ENCODE data around the gene IRS1.
"Not testable (repeated sequence)": the region's sequence is repeated elsewhere in the genome, so short reads cannot be mapped to it uniquely, and the experiment has no call there.

Gene IRS1

GRCh38 chr2:226839161-226839560 lies 39.5 kb upstream of the IRS1 start:
- no peak for TF ChIP-seq ZNF274 (IDR thresholded peaks at IDR 0.05; ENCODE audit: low read depth, low read length)
- TF ChIP-seq SUZ12 (IDR thresholded peaks at IDR 0.05; ENCODE audit: extremely low read depth, insufficient read depth, insufficient read length), result no peak
- TF ChIP-seq YY1 (IDR thresholded peaks at IDR 0.05; ENCODE audit: insufficient read depth, insufficient read length), result no peak
- H3K9me3 ChIP-seq (ENCODE audit: insufficient read depth, low read length), result no peaks in the 10 kb centered on the region; the same call in 1 of the 2 replicates
- H3K36me3 ChIP-seq (ENCODE audit: insufficient read depth, insufficient read length, low read length), result no peaks in the 10 kb centered on the region
- H3K27me3 ChIP-seq (ENCODE audit: insufficient read depth, insufficient read length), result no peaks in the 10 kb centered on the region
- no peak overlapping the region for H3K9ac ChIP-seq (ENCODE audit: insufficient read length, low read depth)
- no peak overlapping the region for H3K4me3 ChIP-seq (ENCODE audit: insufficient read length, low read depth)
- no peaks in the 10 kb centered on the region for H3K4me1 ChIP-seq (ENCODE audit: insufficient read depth, insufficient read length)
- DNase-seq (ENCODE audit: low read depth, low spot score), result no peak

GRCh38 chr2:226838722-226839121 lies 39.1 kb upstream of the IRS1 start:
- Histone ChIP-seq H3K9me3 (ENCODE audit: insufficient read depth, low read length) (no peaks in the 10 kb centered on the region; the same call in 1 of the 2 replicates), H3K27me3 (ENCODE audit: insufficient read depth, insufficient read length) (no peaks in the 10 kb centered on the region), H3K4me1 (ENCODE audit: insufficient read depth, insufficient read length) (no peaks in the 10 kb centered on the region), H3K4me3 (ENCODE audit: insufficient read length, low read depth) (no peak overlapping the region), H3K36me3 (ENCODE audit: insufficient read depth, insufficient read length, low read length) (no peaks in the 10 kb centered on the region), H3K9ac (ENCODE audit: insufficient read length, low read depth) (no peak overlapping the region)
- TF ChIP-seq ZNF274 (IDR thresholded peaks at IDR 0.05; ENCODE audit: low read depth, low read length) (no peak), YY1 (IDR thresholded peaks at IDR 0.05; ENCODE audit: insufficient read depth, insufficient read length) (no peak), SUZ12 (IDR thresholded peaks at IDR 0.05; ENCODE audit: extremely low read depth, insufficient read depth, insufficient read length) (no peak)
- DNase-seq (ENCODE audit: low read depth, low spot score), result no peak

- H3K27me3 ChIP-seq (ENCODE audit: insufficient read depth, insufficient read length), result no peaks in the 10 kb centered on the region
- TF ChIP-seq SUZ12 (IDR thresholded peaks at IDR 0.05; ENCODE audit: extremely low read depth, insufficient read depth, insufficient read length), result no peak
- H3K9ac ChIP-seq (ENCODE audit: insufficient read length, low read depth), result no peak overlapping the region
- no peak overlapping the region for H3K4me3 ChIP-seq (ENCODE audit: insufficient read length, low read depth)
- H3K36me3 ChIP-seq (ENCODE audit: insufficient read depth, insufficient read length, low read length), result no peaks in the 10 kb centered on the region
- no peaks in the 10 kb centered on the region for H3K4me1 ChIP-seq (ENCODE audit: insufficient read depth, insufficient read length)
- DNase-seq (ENCODE audit: low read depth, low spot score), result no peak
- H3K9me3 ChIP-seq (ENCODE audit: insufficient read depth, low read length), result no peaks in the 10 kb centered on the region; the same call in 1 of the 2 replicates
Measured at GRCh38 chr2:226837787-226838603, 38.4 kb upstream of the IRS1 start.

GRCh38 chr2:226837334-226837733 lies 37.7 kb upstream of the IRS1 start:
- Histone ChIP-seq H3K4me3 (ENCODE audit: insufficient read length, low read depth) (no peak overlapping the region), H3K9me3 (ENCODE audit: insufficient read depth, low read length) (no peaks in the 10 kb centered on the region; the same call in 1 of the 2 replicates), H3K4me1 (ENCODE audit: insufficient read depth, insufficient read length) (no peaks in the 10 kb centered on the region), H3K9ac (ENCODE audit: insufficient read length, low read depth) (no peak overlapping the region), H3K27me3 (ENCODE audit: insufficient read depth, insufficient read length) (no peaks in the 10 kb centered on the region), H3K36me3 (ENCODE audit: insufficient read depth, insufficient read length, low read length) (no peaks in the 10 kb centered on the region)
- DNase-seq (ENCODE audit: low read depth, low spot score), result no peak
- TF ChIP-seq YY1 (IDR thresholded peaks at IDR 0.05; ENCODE audit: insufficient read depth, insufficient read length), result no peak
- no peak for TF ChIP-seq ZNF274 (IDR thresholded peaks at IDR 0.05; ENCODE audit: low read depth, low read length)
- TF ChIP-seq SUZ12 (IDR thresholded peaks at IDR 0.05; ENCODE audit: extremely low read depth, insufficient read depth, insufficient read length), result no peak

GRCh38 chr2:226836548-226836885 lies 36.9 kb upstream of the IRS1 start:
- Histone ChIP-seq H3K27me3 (ENCODE audit: insufficient read depth, insufficient read length) (no peaks in the 10 kb centered on the region), H3K9me3 (ENCODE audit: insufficient read depth, low read length) (no peaks in the 10 kb centered on the region; the same call in 1 of the 2 replicates), H3K9ac (ENCODE audit: insufficient read length, low read depth) (no peak overlapping the region), H3K36me3 (ENCODE audit: insufficient read depth, insufficient read length, low read length) (no peaks in the 10 kb centered on the region), H3K4me3 (ENCODE audit: insufficient read length, low read depth) (no peak overlapping the region), H3K4me1 (ENCODE audit: insufficient read depth, insufficient read length) (no peaks in the 10 kb centered on the region)
- TF ChIP-seq SUZ12 (IDR thresholded peaks at IDR 0.05; ENCODE audit: extremely low read depth, insufficient read depth, insufficient read length), result no peak
- TF ChIP-seq ZNF274 (IDR thresholded peaks at IDR 0.05; ENCODE audit: low read depth, low read length), result no peak
- TF ChIP-seq YY1 (IDR thresholded peaks at IDR 0.05; ENCODE audit: insufficient read depth, insufficient read length), result no peak
- DNase-seq (ENCODE audit: low read depth, low spot score), result no peak

- Histone ChIP-seq H3K9me3 (ENCODE audit: insufficient read depth, low read length) (no peaks in the 10 kb centered on the region; the same call in 1 of the 2 replicates), H3K4me3 (ENCODE audit: insufficient read length, low read depth) (no peak within 1 kb of the TSS), H3K9ac (ENCODE audit: insufficient read length, low read depth) (no peak within 1 kb of the TSS), H3K4me1 (ENCODE audit: insufficient read depth, insufficient read length) (no peaks in the 10 kb centered on the region), H3K27me3 (ENCODE audit: insufficient read depth, insufficient read length) (no peaks in the 10 kb centered on the region), H3K36me3 (ENCODE audit: insufficient read depth, insufficient read length, low read length) (no peaks in the 10 kb centered on the region)
- DNase-seq (ENCODE audit: low read depth, low spot score), result no peak
- TF ChIP-seq YY1 (IDR thresholded peaks at IDR 0.05; ENCODE audit: insufficient read depth, insufficient read length), result no peak
- no peak for TF ChIP-seq SUZ12 (IDR thresholded peaks at IDR 0.05; ENCODE audit: extremely low read depth, insufficient read depth, insufficient read length)
- no peak for TF ChIP-seq ZNF274 (IDR thresholded peaks at IDR 0.05; ENCODE audit: low read depth, low read length)
Measured at GRCh38 chr2:226835796-226836547, 36.4 kb upstream of the IRS1 start, which contains the start of gene RHBDD1. TSS of gene RHBDD1 (plus strand) at chr2:226836054. CDS start at chr2:226864694, 28,640 bp downstream.

GRCh38 chr2:226835420-226835795 lies 35.8 kb upstream of the IRS1 start:
- H3K36me3 ChIP-seq (ENCODE audit: insufficient read depth, insufficient read length, low read length), result no peaks in the 10 kb centered on the region
- H3K27me3 ChIP-seq (ENCODE audit: insufficient read depth, insufficient read length), result no peaks in the 10 kb centered on the region
- DNase-seq (ENCODE audit: low read depth, low spot score), result no peak
- TF ChIP-seq YY1 (IDR thresholded peaks at IDR 0.05; ENCODE audit: insufficient read depth, insufficient read length) (no peak), SUZ12 (IDR thresholded peaks at IDR 0.05; ENCODE audit: extremely low read depth, insufficient read depth, insufficient read length) (no peak), ZNF274 (IDR thresholded peaks at IDR 0.05; ENCODE audit: low read depth, low read length) (no peak)
- H3K4me1 ChIP-seq (ENCODE audit: insufficient read depth, insufficient read length), result no peaks in the 10 kb centered on the region
- H3K4me3 ChIP-seq (ENCODE audit: insufficient read length, low read depth), result no peak overlapping the region
- no peaks in the 10 kb centered on the region; the same call in 1 of the 2 replicates for H3K9me3 ChIP-seq (ENCODE audit: insufficient read depth, low read length)
- no peak overlapping the region for H3K9ac ChIP-seq (ENCODE audit: insufficient read length, low read depth)

GRCh38 chr2:226834880-226835279 lies 35.3 kb upstream of the IRS1 start:
- DNase-seq (ENCODE audit: low read depth, low spot score); H3K4me3 ChIP-seq (ENCODE audit: insufficient read length, low read depth); H3K9ac ChIP-seq (ENCODE audit: insufficient read length, low read depth); H3K27me3 ChIP-seq (ENCODE audit: insufficient read depth, insufficient read length); H3K9me3 ChIP-seq (ENCODE audit: insufficient read depth, low read length); H3K36me3 ChIP-seq (ENCODE audit: insufficient read depth, insufficient read length, low read length); H3K4me1 ChIP-seq (ENCODE audit: insufficient read depth, insufficient read length): not testable (repeated sequence)
